Heart left ventricle (tissue), 16 donors: ENCODE data around the gene ANTKMT. TPM values are rescaled to one million over a fixed set of nuclear protein-coding genes. Genes with fewer than 3 reads are reported as not detected.

Source experiments
- ATAC-seq, 4 donors: fragments of 200-7000 bp; cut with Tn5 transposase; one replicate each; pipeline ENCODE4 v1.9.1; 2020 to 2022; ENCODE audit warnings: moderate library complexity in 4 of 4, mild to moderate bottlenecking in 3 of 4, moderate number of reproducible peaks in 1 of 4
- DNase-seq, 5 donors: peaks; one replicate each; pipeline ENCODE4 v3.0.0-alpha.2; 2020
- H3K27ac ChIP-seq, 12 donors: fragments of 200-600 bp; sonication (generic) in 4 of 12; one replicate each; pipeline versions ENCODE4 v1.5.0 to v1.8.0; 2016 to 2022; ENCODE audit warnings: mild to moderate bottlenecking in 2 of 12
- H3K27me3 ChIP-seq, 9 donors: fragments of 200-600 bp; sonication (generic) in 2 of 9; one replicate each; pipeline versions ENCODE4 v1.5.1 to v1.8.0; 2016 to 2022; ENCODE audit warnings: mild to moderate bottlenecking in 3 of 9
- H3K36me3 ChIP-seq, 9 donors: fragments of 200-600 bp; sonication (generic) in 2 of 9; one replicate each; pipeline versions ENCODE4 v1.5.0 to v1.8.0; 2018 to 2022; ENCODE audit warnings: mild to moderate bottlenecking in 2 of 9
- H3K4me1 ChIP-seq, 12 donors: fragments of 200-600 bp; sonication (generic) in 4 of 12; one replicate each; pipeline versions ENCODE4 v1.5.0 to v1.8.0; 2016 to 2022; ENCODE audit warnings: mild to moderate bottlenecking in 3 of 12
- H3K4me3 ChIP-seq, 12 donors: fragments of 200-600 bp; sonication (generic) in 4 of 12; one replicate each; pipeline versions ENCODE4 v1.5.0 to v1.8.0; 2017 to 2022; ENCODE audit warnings: mild to moderate bottlenecking in 9 of 12, moderate library complexity in 4 of 12
- H3K9me3 ChIP-seq, 12 donors: fragments of 200-600 bp; sonication (generic) in 4 of 12; one replicate each; pipeline versions ENCODE4 v1.5.0 to v1.8.0; 2016 to 2022; ENCODE audit warnings: mild to moderate bottlenecking in 1 of 12
- POLR2A ChIP-seq, 2 donors: fragments of 450-650 bp; IDR thresholded peaks; one replicate each; pipeline ENCODE4 v1.6.1; 2017; ENCODE audit warnings: antibody characterized with exemption in 2 of 2, mild to moderate bottlenecking in 2 of 2, moderate library complexity in 2 of 2
- WGBS, 4 donors: extraction: QIAGEN DNeasy Blood & Tissue Kit in 2 of 4; methylation state at CpG; one replicate each; pipeline versions ENCODE4 v1.1.5 to v1.1.7; 2013 to 2018; 5-methylcytosine and 5-hydroxymethylcytosine counted together
- intact Hi-C, 10 donors: fragments of 100-400 bp; cut with DNase I; formaldehyde crosslinking; loops; one replicate each; pipeline versions ENCODE4 v1.11.1 to v1.14.2; 2022
- polyA plus RNA-seq, 2 donors: library from polyadenylated mRNA; stranded (reverse); fragments of 200-250 nt; gene quantifications; one replicate each; pipeline ENCODE4 v1.2.3, GENCODE V29; 2013
- total RNA-seq, 9 donors: library from RNA; depleted of rRNA in 2 of 9; stranded (reverse); fragments of >200 nt in 2 of 9; fragmentation: NEBNext Ultra II Directional in 3 of 9; extraction: Animal tissue kit (Norgen Biotek cat#: 25700) in 3 of 9; gene quantifications; one replicate each; pipeline versions ENCODE4 v1.1.0 to v1.2.4, GENCODE V29; 2016 to 2023
- TF ChIP-seq, protein P1 (sequence below), 12 donors: fragments of 200-600 bp; sonication (generic) in 4 of 12; IDR thresholded peaks; one replicate each; pipeline versions ENCODE4 v1.5.0 to v1.8.0; 2018 to 2022; ENCODE audit warnings: antibody characterized with exemption in 12 of 12, mild to moderate bottlenecking in 5 of 12
- donor health status: ischemic (EF 13 %, LVEDD 7.1; RV severe dilation, severe dysfunction).
- donor health status: healthy with polysubstance abuse.
- donor health status: DM: no; HTN: yes; CAD: no.
- donor health status: DM: no; HTN: no; CAD: no.
- donor health status: ischemic (EF 25% LVEDD 6.9; RV normal size, moderate dysfunction).
- donor health status: ischemic (EF 25% LVEDD 5.7; RV mildly dilated, moderate dysfunction).
- donor health status: healthy.
- donor health status: DM: yes; HTN: yes; CAD: no.
- donor health status: ischemic (EF 35%, LVEDD 5.7; RV mildly dilated, moderate dysfunction).
- donor health status: nonischemic (EF 11% LVEDD 7.7; RV severe dilation, severe dysfunction).
- donor health status: DM: yes; HTN: yes; CAD: no.
- donor health status: PGD.
- donor health status: ischemic (EF 29% LVEDD 5.4; RV normal size, mild dysfunction).
- donor health status: nonischemic (EF 23%, LVEDD 6.1; RV moderate dilation, normal function).

The ANTKMT gene
- total and polyA plus RNA-seq, 11 donors = 22.9 to 48.6 (median 36.0) TPM

DNA sequence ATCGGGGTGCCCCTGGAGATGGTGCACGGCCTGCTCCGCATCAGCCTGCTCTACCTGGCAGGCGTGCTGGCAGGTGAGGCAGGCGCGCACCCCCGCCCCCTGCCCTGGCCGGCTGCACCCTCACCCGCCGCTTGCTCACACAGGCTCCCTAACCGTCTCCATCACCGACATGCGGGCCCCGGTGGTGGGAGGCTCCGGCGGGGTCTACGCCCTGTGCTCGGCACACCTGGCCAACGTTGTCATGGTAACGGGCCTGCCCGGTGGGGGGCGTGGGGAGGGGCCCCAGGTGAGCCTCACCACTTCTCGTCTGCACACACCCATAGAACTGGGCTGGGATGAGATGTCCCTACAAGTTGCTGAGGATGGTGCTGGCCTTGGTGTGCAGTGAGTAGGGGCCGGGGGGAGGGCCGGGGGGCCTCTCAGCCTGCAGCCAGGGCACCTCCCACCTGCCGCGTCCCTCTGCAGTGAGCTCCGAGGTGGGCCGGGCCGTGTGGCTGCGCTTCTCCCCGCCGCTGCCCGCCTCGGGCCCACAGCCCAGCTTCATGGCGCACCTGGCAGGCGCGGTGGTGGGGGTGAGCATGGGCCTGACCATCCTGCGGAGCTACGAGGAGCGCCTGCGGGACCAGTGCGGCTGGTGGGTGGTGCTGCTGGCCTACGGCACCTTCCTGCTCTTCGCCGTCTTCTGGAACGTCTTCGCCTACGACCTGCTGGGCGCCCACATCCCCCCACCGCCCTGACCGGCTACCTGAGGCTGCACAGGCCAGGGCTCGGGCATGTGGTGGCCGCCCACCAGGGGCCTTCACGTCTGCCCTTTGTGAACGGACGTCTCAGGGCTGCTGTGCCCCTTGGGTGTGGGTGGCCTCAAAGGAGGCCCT lies 43.4 kb upstream of the ANTKMT start:
- ATAC-seq (no peak), DNase-seq (no peak)
- Histone ChIP-seq H3K4me3 (no peak overlapping the region), H3K4me1 (peaks cover 3 to 54% (median 30%) of the 10 kb centered on the region in 12 donors), H3K27me3 (no peaks in the 10 kb centered on the region), H3K9me3 (no peaks in the 10 kb centered on the region), H3K36me3 (peaks cover 0 to 30% (median 24%) of the 10 kb centered on the region in 9 donors), H3K27ac (no peak overlapping the region)
- intact Hi-C loops = no loop called here
- TF ChIP-seq, protein P1, sequence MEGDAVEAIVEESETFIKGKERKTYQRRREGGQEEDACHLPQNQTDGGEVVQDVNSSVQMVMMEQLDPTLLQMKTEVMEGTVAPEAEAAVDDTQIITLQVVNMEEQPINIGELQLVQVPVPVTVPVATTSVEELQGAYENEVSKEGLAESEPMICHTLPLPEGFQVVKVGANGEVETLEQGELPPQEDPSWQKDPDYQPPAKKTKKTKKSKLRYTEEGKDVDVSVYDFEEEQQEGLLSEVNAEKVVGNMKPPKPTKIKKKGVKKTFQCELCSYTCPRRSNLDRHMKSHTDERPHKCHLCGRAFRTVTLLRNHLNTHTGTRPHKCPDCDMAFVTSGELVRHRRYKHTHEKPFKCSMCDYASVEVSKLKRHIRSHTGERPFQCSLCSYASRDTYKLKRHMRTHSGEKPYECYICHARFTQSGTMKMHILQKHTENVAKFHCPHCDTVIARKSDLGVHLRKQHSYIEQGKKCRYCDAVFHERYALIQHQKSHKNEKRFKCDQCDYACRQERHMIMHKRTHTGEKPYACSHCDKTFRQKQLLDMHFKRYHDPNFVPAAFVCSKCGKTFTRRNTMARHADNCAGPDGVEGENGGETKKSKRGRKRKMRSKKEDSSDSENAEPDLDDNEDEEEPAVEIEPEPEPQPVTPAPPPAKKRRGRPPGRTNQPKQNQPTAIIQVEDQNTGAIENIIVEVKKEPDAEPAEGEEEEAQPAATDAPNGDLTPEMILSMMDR (IDR thresholded peaks at IDR 0.05) = no peak
- TF ChIP-seq POLR2A (IDR thresholded peaks at IDR 0.05) = no peak
- 61 to 74% (median 67%) methylated on average over 30 to 57 of the region's 57 CpGs for WGBS, 4 donors

DNA sequence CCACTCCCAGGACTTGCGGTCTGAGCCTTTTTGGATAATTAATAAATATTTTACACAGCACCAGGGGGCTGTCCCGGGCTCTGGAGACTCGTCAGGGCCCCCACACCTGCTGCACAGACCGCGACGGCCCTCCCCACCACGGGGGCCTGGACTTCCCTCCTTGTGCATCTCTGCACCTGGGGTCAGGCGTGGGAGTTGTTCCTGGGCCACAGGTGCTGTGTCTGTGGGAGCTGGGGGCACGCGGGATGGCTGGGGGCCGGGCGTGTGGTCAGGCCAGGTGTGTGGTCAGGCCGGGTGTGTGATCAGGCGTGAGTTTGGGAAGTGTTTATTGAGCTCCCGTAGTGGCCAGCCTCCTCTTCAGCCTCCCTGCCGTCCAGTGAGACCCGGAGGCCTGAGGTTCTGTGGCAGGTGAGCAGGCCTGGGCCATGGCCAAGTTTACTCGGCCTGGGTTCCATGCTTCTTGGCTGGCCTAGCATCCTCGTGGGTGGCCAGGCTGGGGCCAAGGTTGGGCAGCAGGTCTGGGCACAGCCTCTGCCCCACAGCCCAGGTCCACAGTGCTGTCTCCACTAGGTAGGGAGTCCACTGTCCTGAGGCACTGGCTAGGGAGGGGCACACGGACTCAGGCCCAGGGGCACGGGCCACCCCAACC lies 42.6 kb upstream of the ANTKMT start:
- Histone ChIP-seq H3K36me3 (peaks cover 0 to 30% (median 24%) of the 10 kb centered on the region in 9 donors), H3K27ac (peak overlapping the region in 1 of 12 donors; percentile 96), H3K27me3 (no peaks in the 10 kb centered on the region), H3K4me3 (no peak overlapping the region), H3K9me3 (no peaks in the 10 kb centered on the region), H3K4me1 (peaks cover 7 to 62% (median 38%) of the 10 kb centered on the region in 12 donors)
- TF ChIP-seq POLR2A (IDR thresholded peaks at IDR 0.05) = no peak
- TF ChIP-seq, protein P1 (IDR thresholded peaks at IDR 0.05) = no peak
- intact Hi-C loops = no loop called here
- DNase-seq = no peak
- no peak for ATAC-seq
- 76 to 89% (median 81%) methylated on average over 15 to 21 of the region's 21 CpGs for WGBS, 4 donors

DNA sequence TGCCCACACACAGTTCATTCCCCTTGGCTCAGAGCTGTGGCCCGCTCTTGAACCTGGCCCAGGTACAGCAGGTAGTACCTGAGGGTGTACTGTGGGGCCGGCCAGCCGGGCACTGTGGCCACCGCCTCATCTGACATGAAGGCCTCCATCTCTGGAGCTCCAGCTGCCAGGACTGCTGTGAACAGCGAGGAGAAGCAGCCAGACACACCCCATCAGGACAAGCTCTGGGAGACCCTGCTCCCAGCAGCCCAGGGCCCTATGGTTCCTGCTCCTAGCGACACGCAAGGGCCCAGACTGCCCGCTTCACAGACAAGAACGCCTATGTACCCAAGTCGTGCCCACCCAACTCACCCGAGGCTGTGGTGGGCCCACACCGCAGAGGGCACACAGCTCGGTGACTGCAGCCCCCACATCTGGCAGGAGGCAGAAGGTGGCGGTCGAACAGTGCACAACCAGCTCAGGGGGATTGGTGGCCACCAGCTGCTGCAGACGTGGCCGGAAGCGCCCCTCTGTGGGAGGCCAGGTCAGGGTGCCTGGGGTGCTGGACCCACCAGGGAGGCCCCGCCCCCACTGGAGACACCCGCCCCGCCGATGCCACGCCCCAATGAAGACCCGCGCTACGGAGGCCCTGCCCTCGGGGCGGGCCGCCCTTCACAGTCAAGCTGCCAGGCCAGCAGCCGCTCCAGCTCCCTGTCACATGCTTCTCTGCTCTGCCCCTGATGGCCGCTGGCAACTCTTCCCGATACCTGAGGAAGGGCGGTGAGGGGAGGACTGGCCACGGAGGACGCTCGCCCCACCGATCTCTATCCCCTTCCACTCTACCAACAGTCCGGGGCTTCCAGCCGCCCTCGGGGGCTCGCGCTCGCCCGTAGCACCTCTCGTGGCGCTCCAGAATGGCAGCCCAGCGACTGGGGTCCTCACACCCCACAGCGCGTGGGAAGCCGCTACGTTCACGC lies 41.8 kb upstream of the ANTKMT start:
- Histone ChIP-seq H3K27me3 (no peaks in the 10 kb centered on the region), H3K36me3 (peaks cover 0 to 24% (median 21%) of the 10 kb centered on the region in 9 donors), H3K4me3 (peak overlapping the region in 11 of 12 donors; percentile 23 to 100 (median 65)), H3K4me1 (peaks cover 10 to 65% (median 43%) of the 10 kb centered on the region in 12 donors), H3K27ac (peak overlapping the region in 11 of 12 donors; percentile 82 to 99 (median 92)), H3K9me3 (no peaks in the 10 kb centered on the region)
- WGBS, 4 donors = 23 to 34% (median 25%) methylated on average over 22 to 52 of the region's 52 CpGs
- intact Hi-C loops = no loop called here
- peak; percentile 78 to 89 (median 86) for DNase-seq
- peak; percentile 21 to 49 (median 43) for ATAC-seq
- TF ChIP-seq POLR2A (IDR thresholded peaks at IDR 0.05) = peak in 1 of 2 donors; percentile 8
- TF ChIP-seq, protein P1 (IDR thresholded peaks at IDR 0.05) = no peak
